ENCODE measurements around the gene ASXL2.

Gene ASXL2

GRCh38 chr2:25822190-25823117, 55.8 kb downstream of the ASXL2 start:
- no peak for DNase-seq (ENCODE audit: low read depth)
- TF ChIP-seq CTCF (IDR thresholded peaks at IDR 0.05; ENCODE audit: control insufficient read depth, insufficient read depth, low read depth, low read length, missing control alignments), result no peak
- no peak overlapping the region for H3K4me3 ChIP-seq (ENCODE audit: control insufficient read depth, low read depth, low read length)

GRCh38 chr2:25821225-25822056, 56.8 kb downstream of the ASXL2 start:
- no peak for DNase-seq (ENCODE audit: low read depth)
- H3K4me3 ChIP-seq (ENCODE audit: control insufficient read depth, low read depth, low read length), result no peak overlapping the region
- no peak for TF ChIP-seq CTCF (IDR thresholded peaks at IDR 0.05; ENCODE audit: control insufficient read depth, insufficient read depth, low read depth, low read length, missing control alignments)

- H3K4me3 ChIP-seq (ENCODE audit: control insufficient read depth, low read depth, low read length), result no peak overlapping the region
- no peak for DNase-seq (ENCODE audit: low read depth)
- no peak for TF ChIP-seq CTCF (IDR thresholded peaks at IDR 0.05; ENCODE audit: control insufficient read depth, insufficient read depth, low read depth, low read length, missing control alignments)
Observed at GRCh38 chr2:25819597-25820039, 58.7 kb downstream of the ASXL2 start.

DNA sequence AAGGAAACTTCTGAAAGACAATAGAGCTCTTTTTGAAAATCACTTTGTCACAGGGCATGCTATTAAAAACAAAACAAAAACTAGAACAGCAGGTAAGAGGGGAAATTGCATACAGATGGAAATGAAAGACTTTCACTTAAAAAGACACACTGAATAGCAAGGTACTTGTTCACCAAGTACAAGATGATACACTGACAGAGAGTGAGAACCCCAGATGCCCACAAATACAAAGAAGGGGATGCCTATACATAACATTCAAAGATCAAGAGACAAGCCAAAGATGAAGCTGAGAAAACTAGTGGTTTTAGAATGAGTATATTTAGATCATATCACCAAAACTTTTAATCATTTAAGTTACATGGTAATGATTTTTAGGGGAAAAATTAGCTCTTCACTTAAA, 60.7 kb downstream of the ASXL2 start:
- TF ChIP-seq CTCF (IDR thresholded peaks at IDR 0.05; ENCODE audit: control insufficient read depth, insufficient read depth, low read depth, low read length, missing control alignments), result no peak
- no peak for DNase-seq (ENCODE audit: low read depth)
- no peak overlapping the region for H3K4me3 ChIP-seq (ENCODE audit: control insufficient read depth, low read depth, low read length)

DNA sequence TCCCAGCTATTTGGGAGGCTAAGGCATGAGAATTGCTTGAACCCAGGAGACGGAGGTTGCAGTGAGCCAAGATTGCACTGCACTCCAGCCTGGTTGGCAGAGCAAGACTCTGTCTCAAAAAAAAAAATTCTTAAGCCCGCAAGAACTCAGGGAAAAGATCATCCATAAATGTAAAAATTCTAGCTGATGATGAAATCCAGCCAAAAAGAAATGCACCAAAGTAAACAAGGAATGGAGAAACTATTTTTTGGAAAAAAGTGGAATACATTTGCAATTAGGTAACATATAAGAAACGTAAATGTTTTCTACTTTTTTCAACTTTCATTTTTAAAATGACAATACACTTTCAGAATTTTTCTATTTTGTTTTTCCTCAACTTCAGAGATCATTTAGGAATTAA, 61.3 kb downstream of the ASXL2 start:
- DNase-seq (ENCODE audit: low read depth), result no peak
- no peak for TF ChIP-seq CTCF (IDR thresholded peaks at IDR 0.05; ENCODE audit: control insufficient read depth, insufficient read depth, low read depth, low read length, missing control alignments)

DNA sequence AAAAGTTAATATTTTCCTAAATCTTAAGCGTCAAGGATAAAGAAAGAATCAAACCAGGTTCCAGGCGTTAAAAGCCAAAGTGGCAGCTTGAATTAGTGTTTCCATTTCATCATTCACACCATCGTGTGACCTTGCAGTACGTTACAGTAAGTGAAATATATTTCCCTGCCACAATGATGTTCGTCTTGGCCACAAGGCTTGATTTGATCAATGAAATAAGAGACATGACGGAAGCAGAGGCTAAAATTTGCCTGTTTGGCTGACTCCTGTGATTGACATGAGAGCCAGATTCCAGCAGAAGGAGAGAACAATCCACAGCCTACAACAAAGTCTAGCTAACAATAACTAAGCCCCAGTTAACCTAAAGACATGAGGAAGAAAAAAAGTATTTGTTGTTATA, 62.0 kb downstream of the ASXL2 start:
- DNase-seq (ENCODE audit: low read depth), result no peak
- H3K4me3 ChIP-seq (ENCODE audit: control insufficient read depth, low read depth, low read length), result no peak overlapping the region
- TF ChIP-seq CTCF (IDR thresholded peaks at IDR 0.05; ENCODE audit: control insufficient read depth, insufficient read depth, low read depth, low read length, missing control alignments), result no peak

More for the DNA sequence above, 61.3 kb downstream of the ASXL2 start:
- H3K4me3 ChIP-seq (ENCODE audit: control insufficient read depth, low read depth, low read length), result no peak overlapping the region

Data from AG09309 (cell line).